Measurements from ENCODE around the gene ACAP3. TPM values are rescaled to one million over a fixed set of nuclear protein-coding genes. Genes with fewer than 3 reads are reported as not detected.

ACAP3 gene
- polyA plus RNA-seq, 2 of the 4 experiments (the other 2 are of a cell fraction), result 6.6 to 24.2 TPM

DNA sequence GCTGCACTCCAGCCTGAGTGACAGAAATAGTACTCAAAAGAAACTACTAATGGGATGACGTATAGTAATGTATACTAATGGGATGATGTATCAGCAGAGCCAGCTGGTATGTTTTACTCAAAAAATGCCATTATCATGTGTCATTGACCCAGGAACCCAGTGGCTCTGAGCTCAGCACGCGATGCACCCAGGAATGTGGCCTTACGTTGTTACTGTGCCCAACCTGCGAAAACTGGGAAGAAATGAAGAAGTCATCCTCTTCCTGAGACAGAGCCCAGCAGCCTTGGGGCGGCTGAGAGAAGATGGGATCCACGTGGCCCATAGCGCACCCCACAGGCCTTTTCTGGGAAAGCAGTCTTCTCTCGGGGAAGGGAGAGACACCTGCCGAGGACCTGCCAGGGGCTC, 42.9 kb downstream of the ACAP3 start:
- H3K4me1 ChIP-seq, result no peaks in the 10 kb centered on the region
- ATAC-seq (peak; percentile 51 to 64; a peak in 4 of 6 replicates), DNase-seq (ENCODE audit: low read depth in 1 of 2, low spot score in 1 of 2) (no peak), FAIRE-seq (no peak)
- TF ChIP-seq, protein P1, sequence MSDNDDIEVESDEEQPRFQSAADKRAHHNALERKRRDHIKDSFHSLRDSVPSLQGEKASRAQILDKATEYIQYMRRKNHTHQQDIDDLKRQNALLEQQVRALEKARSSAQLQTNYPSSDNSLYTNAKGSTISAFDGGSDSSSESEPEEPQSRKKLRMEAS (IDR thresholded peaks at IDR 0.05), result no peak
- TF ChIP-seq BHLHE40 (IDR thresholded peaks at IDR 0.05; ENCODE audit: low read depth, low read length) (no peak), TP53 (CRISPR knock-in tag; IDR thresholded peaks at IDR 0.05) (no peak), HEYL (CRISPR knock-in tag; IDR thresholded peaks at IDR 0.05) (no peak), PHF8 (IDR thresholded peaks at IDR 0.05; ENCODE audit: borderline replicate concordance, low read depth) (no peak), HOXB5 (CRISPR knock-in tag; IDR thresholded peaks at IDR 0.05) (no peak), MYC (IDR thresholded peaks at IDR 0.05; ENCODE audit: borderline replicate concordance, low read length) (no peak), ZSCAN20 (CRISPR knock-in tag; IDR thresholded peaks at IDR 0.05) (no peak), ZNF302 (CRISPR knock-in tag; IDR thresholded peaks at IDR 0.05) (no peak), SMC3 (IDR thresholded peaks at IDR 0.05) (no peak), RAD21 (conservative IDR thresholded peaks at IDR 0.05 in 1 of 2, IDR thresholded peaks at IDR 0.05 in 1 of 2) (no peak), POLR2AphosphoS2 (conservative IDR thresholded peaks at IDR 0.05; ENCODE audit: low read length) (no peak)
- TF ChIP-seq, protein P2, sequence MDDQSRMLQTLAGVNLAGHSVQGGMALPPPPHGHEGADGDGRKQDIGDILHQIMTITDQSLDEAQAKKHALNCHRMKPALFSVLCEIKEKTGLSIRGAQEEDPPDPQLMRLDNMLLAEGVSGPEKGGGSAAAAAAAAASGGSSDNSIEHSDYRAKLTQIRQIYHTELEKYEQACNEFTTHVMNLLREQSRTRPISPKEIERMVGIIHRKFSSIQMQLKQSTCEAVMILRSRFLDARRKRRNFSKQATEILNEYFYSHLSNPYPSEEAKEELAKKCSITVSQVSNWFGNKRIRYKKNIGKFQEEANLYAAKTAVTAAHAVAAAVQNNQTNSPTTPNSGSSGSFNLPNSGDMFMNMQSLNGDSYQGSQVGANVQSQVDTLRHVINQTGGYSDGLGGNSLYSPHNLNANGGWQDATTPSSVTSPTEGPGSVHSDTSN (IDR thresholded peaks at IDR 0.05), result no peak
- TF ChIP-seq, protein P3, sequence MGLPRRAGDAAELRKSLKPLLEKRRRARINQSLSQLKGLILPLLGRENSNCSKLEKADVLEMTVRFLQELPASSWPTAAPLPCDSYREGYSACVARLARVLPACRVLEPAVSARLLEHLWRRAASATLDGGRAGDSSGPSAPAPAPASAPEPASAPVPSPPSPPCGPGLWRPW (IDR thresholded peaks at IDR 0.05), result no peak
- ChIA-PET POLR2A (no interaction called here), CTCF (interaction anchor here (5.0 kb wide), 1 partner anchor 143 kb away, joined by 17 read pairs; no protein-coding TSS in a partner anchor)
- H3K4me3 ChIP-seq, result no peak overlapping the region
- H3K27ac ChIP-seq, result no peak overlapping the region
- H3K4me2 ChIP-seq, result no peak overlapping the region
- 78% methylated on average over 9 of the region's 10 CpGs for WGBS (ENCODE audit: missing lambda C conversion rate)
- H3K9me3 ChIP-seq, result no peaks in the 10 kb centered on the region

DNA sequence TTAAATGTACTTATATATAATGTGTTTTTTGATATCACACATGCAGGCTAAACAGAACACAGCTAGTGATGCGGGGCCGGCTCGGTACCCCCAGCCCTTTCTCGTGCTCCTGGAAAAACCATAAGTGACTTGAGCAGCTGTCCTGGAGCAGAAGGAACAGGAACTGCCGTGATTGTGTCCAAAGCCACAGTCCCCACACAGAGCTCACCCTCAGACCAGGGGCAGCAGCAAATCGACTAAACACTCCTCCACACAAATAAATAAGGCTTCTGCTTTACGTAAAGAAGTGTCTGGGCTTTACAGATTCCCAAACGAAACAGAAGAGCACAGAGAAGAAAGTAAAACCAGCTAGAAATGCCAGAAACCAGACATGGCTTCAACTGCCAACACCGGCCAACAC, 43.7 kb downstream of the ACAP3 start:
- ChIA-PET CTCF (interaction anchor here (1.3 to 5.0 kb wide), 2 partner anchors 28 to 142 kb away, joined by 4 to 17 read pairs; no protein-coding TSS in a partner anchor), POLR2A (no interaction called here)
- no peaks in the 10 kb centered on the region for H3K9me3 ChIP-seq
- ATAC-seq, result no peak
- TF ChIP-seq RAD21 (conservative IDR thresholded peaks at IDR 0.05 in 1 of 2, IDR thresholded peaks at IDR 0.05 in 1 of 2), result no peak
- TF ChIP-seq, protein P3 (IDR thresholded peaks at IDR 0.05), result no peak
- TF ChIP-seq, protein P4, sequence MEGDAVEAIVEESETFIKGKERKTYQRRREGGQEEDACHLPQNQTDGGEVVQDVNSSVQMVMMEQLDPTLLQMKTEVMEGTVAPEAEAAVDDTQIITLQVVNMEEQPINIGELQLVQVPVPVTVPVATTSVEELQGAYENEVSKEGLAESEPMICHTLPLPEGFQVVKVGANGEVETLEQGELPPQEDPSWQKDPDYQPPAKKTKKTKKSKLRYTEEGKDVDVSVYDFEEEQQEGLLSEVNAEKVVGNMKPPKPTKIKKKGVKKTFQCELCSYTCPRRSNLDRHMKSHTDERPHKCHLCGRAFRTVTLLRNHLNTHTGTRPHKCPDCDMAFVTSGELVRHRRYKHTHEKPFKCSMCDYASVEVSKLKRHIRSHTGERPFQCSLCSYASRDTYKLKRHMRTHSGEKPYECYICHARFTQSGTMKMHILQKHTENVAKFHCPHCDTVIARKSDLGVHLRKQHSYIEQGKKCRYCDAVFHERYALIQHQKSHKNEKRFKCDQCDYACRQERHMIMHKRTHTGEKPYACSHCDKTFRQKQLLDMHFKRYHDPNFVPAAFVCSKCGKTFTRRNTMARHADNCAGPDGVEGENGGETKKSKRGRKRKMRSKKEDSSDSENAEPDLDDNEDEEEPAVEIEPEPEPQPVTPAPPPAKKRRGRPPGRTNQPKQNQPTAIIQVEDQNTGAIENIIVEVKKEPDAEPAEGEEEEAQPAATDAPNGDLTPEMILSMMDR (IDR thresholded peaks at IDR 0.05), result no peak
- no peak for TF ChIP-seq HOXA7 (CRISPR knock-in tag; IDR thresholded peaks at IDR 0.05)
- no peak for TF ChIP-seq EP300 (IDR thresholded peaks at IDR 0.05)
- TF ChIP-seq CBX8 (IDR thresholded peaks at IDR 0.05), result no peak
- no peak for TF ChIP-seq MAFK (IDR thresholded peaks at IDR 0.05; ENCODE audit: partially characterized antibody)
- TF ChIP-seq JUNB (IDR thresholded peaks at IDR 0.05), result no peak
- TF ChIP-seq TP53 (CRISPR knock-in tag; IDR thresholded peaks at IDR 0.05), result no peak
- no peak for TF ChIP-seq POLR2AphosphoS2 (conservative IDR thresholded peaks at IDR 0.05; ENCODE audit: low read length)
- TF ChIP-seq, protein P5, sequence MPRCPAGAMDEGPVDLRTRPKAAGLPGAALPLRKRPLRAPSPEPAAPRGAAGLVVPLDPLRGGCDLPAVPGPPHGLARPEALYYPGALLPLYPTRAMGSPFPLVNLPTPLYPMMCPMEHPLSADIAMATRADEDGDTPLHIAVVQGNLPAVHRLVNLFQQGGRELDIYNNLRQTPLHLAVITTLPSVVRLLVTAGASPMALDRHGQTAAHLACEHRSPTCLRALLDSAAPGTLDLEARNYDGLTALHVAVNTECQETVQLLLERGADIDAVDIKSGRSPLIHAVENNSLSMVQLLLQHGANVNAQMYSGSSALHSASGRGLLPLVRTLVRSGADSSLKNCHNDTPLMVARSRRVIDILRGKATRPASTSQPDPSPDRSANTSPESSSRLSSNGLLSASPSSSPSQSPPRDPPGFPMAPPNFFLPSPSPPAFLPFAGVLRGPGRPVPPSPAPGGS (IDR thresholded peaks at IDR 0.05), result no peak
- TF ChIP-seq CEBPB (IDR thresholded peaks at IDR 0.05), result no peak
- no peak for TF ChIP-seq ZNF302 (CRISPR knock-in tag; IDR thresholded peaks at IDR 0.05)
- TF ChIP-seq RNF2 (IDR thresholded peaks at IDR 0.05; ENCODE audit: borderline replicate concordance, low read depth), result no peak
- no peak for TF ChIP-seq ZSCAN20 (CRISPR knock-in tag; IDR thresholded peaks at IDR 0.05)
- TF ChIP-seq CBX2 (IDR thresholded peaks at IDR 0.05; ENCODE audit: borderline replicate concordance, low read depth), result no peak
- no peak for TF ChIP-seq ZC3H11A (IDR thresholded peaks at IDR 0.05)
- no peak for TF ChIP-seq EHF (CRISPR knock-in tag; IDR thresholded peaks at IDR 0.05)
- FAIRE-seq, result no peak
- H3K4me3 ChIP-seq, result no peak overlapping the region
- WGBS (ENCODE audit: missing lambda C conversion rate), result 90% methylated on average over 9 of the region's 9 CpGs
- no peak overlapping the region for H3K27ac ChIP-seq
- DNase-seq (ENCODE audit: low read depth in 1 of 2, low spot score in 1 of 2), result no peak
- no peaks in the 10 kb centered on the region for H3K4me1 ChIP-seq
- H3K4me2 ChIP-seq, result no peak overlapping the region
